Measurements from ENCODE around the gene NEK3.
"Not testable (repeated sequence)": the region's sequence is repeated elsewhere in the genome, so short reads cannot be mapped to it uniquely, and the experiment has no call there.

GRCh38 chr13:52207337-52207736 lies 47.9 kb upstream of the NEK3 start:
- TF ChIP-seq EZH2 (IDR thresholded peaks at IDR 0.05; ENCODE audit: low read length, unreplicated experiment): not testable (repeated sequence)
- TF ChIP-seq, protein P1, sequence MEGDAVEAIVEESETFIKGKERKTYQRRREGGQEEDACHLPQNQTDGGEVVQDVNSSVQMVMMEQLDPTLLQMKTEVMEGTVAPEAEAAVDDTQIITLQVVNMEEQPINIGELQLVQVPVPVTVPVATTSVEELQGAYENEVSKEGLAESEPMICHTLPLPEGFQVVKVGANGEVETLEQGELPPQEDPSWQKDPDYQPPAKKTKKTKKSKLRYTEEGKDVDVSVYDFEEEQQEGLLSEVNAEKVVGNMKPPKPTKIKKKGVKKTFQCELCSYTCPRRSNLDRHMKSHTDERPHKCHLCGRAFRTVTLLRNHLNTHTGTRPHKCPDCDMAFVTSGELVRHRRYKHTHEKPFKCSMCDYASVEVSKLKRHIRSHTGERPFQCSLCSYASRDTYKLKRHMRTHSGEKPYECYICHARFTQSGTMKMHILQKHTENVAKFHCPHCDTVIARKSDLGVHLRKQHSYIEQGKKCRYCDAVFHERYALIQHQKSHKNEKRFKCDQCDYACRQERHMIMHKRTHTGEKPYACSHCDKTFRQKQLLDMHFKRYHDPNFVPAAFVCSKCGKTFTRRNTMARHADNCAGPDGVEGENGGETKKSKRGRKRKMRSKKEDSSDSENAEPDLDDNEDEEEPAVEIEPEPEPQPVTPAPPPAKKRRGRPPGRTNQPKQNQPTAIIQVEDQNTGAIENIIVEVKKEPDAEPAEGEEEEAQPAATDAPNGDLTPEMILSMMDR (conservative IDR thresholded peaks at IDR 0.05; ENCODE audit: low read depth, low read length): not testable (repeated sequence)
